HG03342 (cell line): Measurements from ENCODE around the gene FCER2.

Experiments used
- ATAC-seq: cut with Tn5 transposase; IDR thresholded peaks from one replicate; pipeline ENCODE4 v1.9.1; 2021; ENCODE audit warnings: mild to moderate bottlenecking, moderate library complexity; ENCODE audit not compliant: unreplicated experiment

FCER2 gene

DNA sequence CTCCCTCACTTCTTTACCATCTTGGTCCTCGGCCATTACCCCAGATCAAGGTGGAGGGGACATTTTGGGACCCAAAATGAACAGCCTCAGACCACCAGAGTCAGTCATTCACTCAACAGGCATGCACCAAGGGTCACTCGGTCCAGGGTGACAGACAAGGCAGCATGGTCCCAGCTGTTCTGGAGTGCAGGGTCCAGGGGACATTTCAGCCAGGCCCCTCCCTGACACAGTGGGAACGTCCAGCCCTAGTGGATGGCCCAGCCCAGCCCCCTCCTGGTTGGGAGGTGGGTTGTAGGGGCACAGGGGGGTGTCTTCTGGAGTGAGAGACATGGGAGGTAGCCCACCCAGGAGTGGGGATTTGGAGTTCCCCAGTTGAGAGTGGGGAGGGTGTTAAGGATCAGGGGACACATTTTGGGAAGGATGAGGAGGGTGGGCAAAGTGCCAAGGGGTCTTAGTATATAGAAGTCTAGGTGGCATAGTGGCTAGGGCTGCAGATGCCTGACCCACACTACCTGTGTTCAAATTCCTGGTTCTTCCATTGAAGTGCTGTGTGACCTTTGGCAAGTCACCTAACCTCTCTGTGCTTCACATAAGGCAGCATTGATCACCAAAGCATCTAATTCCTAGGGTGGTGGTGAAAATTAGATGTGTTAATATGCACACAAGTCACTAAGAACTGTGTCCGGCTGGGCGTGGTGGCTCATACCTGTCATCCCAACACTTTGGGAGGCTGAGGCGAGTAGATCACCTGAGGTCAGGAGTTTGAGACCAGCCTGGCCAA is 2.5 kb upstream of the FCER2 start:
- no peak for ATAC-seq

DNA sequence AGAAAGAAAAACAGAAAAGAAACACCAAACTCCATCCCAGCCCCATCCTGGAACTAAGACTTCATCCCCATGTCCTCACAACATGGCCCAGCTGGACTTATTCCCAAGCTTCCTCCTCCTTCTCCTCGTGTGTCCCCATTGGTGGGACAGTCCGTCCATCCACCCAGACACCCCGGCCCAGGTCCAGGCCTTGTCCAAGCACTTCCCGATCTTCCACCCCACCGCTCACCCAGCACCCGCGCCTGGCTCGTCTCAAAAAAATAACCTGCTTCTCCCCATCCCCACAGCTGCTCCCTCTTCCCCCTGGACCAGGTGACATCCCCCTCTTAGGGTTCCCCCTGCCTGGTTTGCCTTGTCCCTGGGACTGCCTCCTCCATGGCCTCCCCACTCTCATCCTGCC is 1.4 kb upstream of the FCER2 start:
- ATAC-seq = no peak

DNA sequence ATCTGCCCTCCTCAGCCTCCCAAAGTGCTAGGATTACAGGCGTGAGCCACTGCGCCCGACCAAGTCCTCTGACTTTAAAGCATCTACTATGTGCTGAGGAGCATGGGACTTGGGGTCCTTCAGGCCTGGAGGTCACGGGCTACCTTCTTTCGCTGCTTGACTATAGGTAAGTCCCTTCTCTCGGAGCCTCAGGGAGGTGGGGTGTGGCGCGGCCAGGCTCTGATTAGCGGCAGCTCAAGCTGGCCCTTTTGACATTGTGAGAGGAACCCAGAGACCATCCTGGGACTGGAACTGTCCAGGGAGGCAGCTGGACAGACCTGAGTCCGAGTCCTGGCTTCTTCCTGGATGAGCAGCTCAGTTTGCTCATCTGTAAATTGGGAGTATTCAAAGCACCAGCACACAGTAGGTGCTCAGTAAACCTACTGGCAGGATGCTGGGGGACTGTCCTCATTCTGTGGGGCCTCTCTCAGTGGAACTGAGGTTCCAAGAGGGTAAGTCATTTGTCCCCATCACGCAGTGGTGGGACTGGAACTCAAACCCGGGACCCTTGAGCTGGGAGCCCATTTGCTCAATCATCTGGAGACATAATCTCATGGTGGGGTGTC is 780 bp downstream of the FCER2 start:
- no peak for ATAC-seq

DNA sequence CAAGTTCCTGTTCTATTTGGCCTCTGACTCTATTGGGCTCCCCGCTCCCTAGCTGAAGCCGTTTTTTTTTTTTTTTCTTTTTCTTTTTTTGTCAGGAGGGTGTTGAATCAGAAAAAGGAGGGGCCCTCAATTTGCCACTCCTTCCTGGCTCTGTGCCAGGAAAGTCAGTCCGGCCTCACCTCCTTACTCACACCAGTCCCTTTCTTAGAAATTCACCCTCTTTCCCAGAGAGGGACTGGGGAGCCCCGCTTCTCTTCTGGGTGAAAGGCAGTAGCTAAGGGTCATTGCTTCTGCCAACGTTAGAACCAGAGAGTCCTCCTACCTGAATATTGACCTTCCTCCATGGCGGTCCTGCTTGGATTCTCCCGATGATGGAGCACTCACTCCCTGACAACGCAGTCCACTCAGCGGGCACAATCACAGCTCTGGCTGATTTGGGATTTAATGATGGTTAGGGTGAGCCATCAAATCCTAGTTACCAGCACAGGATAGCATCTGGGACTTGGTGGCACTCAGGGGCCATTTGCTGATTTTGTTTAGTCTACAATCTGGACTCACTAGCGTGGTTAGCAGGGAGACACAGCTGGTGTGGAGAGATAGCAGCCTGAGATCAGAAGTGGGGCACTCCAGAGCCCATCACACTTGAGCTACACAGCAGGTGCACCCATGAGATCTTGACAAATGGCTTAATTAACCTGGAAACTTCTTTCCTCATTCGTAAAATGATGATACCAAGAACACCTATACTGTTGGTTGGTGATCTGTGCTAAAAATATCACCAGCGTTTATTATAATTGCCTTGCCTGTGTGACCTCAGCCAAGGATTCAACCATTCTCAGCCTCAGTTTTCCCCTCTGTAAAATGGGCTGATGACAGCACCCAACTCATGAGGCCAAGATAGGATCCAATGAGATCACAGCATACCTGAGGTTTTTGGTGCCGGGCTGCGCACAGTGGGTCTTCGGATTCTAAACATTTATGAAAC is 2.2 kb downstream of the FCER2 start:
- no peak for ATAC-seq

DNA sequence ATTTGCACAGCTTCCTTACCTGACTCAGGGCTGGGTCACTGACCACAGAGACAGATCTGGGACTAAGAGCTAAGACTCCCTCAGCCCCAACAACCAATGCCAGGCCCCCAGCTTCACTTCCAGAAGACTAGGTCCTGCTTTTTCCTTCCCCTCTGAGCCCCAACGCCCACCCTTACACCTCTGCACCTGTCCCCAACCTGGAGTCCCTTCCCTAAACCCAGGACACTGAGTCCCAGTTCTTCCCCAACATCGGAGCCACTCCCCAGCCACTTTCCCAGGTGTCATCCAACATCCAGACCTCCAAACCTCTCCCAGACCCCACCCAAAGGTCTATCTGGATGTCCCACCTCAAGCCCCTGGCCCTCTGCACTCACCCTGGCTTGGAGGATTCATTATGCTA is 2.9 kb downstream of the FCER2 start:
- no peak for ATAC-seq

DNA sequence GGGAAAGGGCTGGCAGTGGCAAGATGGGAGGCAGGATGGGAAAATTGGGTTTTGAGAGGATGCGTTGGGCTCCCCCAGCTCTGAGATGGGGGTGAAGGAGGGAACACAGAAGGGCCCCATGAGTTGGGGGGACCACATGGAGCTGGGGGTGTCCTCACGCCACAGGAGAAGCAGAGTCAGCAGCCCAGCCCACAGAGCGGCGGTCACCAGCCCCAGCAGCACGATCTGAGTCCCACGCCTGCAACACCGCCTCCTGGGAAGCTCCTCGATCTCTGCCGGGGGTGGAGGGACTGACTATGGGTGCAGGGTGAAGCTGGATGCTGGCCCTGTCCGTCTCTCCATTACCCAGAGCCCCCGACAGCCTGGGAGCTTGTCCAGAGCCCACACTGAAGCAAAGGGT is 3.3 kb downstream of the FCER2 start:
- ATAC-seq = no peak

DNA sequence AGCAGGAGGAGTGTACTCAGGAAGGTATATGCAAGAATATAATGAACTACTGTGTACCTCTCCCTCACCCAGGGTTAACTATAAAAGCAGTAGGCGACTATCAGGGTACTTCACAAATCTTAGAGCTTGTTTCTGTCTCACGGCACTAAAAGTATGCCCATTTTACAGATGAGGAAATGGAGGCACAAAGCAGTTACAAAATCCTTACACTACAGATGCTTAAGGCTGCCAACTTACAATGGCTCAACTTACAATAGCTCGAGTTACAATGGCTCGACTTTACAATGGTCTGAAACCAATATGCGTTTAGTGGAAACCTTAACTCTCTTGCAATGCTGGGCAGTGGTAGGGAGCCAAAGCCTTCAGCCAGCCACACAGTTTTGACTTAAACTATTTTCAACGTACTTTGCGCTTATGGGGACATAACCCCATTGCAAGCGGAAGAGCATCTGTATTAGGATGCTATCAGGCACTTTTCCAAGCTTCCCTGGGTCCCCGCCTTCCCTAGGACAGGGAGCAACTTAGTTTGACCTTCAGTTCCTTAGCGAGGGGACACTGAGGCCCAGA is 4.1 kb downstream of the FCER2 start:
- ATAC-seq = no peak

DNA sequence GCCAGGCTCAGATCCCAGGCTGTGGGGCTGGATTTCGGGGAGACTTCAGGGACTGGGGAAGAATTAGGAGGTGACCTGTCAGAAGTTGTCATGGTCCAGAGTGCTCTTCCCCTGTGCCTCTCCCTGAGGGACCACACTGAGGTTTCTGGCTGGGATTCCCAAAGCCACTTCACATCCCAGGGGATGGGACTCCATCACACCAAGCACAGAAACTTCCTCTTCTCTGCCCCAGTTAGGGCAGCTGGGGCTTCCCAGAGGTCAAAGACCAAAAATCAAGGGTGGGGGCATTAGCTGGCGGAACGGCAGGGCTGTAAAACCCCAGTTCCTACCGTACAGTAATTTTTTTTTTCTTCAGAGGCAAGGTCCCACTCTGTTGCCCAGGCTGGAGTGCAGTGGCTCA is 7.4 kb downstream of the FCER2 start:
- no peak for ATAC-seq

DNA sequence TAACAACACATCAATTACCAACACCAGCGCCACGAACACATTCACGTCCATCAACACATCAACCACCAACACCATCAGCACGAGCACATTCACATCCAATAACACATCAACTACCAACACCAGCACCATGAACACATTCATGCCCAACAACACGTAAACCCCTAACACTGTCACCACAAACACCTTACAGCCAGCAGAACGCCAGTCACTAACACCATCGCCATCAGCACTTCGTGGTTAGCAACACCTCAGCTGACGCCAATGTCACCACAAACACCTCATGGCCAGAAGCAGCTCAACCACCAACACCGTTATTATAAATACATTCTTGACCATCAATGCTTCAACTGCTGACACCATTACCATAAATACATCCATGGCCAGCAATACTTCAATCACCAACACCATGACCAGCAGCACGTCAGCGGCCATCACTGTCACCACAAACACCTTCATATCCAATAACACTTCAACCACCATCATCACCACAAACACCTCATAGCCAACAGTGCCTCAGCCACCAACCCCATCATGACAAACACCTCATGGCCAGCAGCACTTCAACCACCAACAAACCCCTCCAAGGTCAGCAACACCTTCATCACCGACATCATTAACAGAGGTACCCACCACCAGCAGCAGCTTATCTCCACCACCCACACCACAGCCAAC is 9.4 kb downstream of the FCER2 start:
- ATAC-seq = no peak

DNA sequence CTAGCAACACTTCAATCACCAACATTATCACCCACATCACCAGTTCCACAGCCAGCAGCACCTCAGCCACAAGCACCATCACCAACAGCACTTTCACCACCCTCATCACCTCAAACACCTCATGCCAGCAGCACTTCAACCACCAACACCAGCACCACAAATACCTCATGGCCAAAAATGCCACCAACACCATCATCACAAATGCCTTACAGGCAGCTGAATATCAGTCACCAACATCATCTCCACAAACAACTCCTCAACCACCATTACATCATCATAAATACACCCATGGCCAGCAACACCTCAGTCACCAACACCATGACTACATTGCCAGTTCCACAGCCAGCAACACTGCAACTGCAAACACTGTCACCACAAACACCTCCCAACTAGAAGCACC is 10.4 kb downstream of the FCER2 start:
- no peak for ATAC-seq

DNA sequence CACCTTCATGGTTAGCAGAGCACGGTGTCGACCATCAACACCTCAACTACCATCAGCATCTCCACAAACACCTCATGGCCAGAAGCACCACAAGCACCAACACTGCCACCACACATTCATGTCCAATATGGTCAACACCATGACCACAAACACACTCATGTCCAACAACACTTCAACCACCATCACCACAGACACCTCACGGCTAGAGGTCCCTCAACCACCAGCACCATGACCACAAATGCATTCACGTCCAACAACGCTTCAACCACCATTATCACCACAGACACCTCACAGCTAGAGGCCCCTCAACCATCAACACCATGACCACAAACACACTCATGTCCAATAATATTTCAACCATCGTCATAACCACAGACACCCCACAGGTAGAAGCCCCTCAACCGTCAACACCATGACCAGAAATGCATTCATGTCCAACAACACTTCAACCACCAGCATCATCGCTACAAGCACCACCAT is 11.1 kb downstream of the FCER2 start:
- no peak for ATAC-seq

DNA sequence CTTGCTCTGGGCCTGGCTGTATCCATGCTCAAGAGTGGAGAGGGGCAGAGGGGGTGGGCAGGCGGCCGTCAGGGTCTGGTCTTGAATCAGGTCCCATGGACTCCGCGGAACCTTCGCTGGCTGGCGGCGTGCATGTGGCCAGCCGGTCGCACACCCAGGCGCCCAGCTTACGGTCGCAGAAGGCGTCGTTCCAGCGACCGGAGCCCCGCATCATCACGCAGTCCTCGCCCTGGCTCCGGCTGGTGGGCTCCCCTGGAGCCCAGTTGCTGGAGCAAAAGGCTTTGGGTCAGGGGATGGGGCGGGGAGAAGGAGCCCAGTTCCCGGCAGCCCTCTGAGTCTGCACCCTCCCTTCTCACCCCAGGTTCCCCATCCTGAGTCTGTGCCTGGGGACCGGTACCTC is 12.8 kb downstream of the FCER2 start:
- ATAC-seq = no peak

DNA sequence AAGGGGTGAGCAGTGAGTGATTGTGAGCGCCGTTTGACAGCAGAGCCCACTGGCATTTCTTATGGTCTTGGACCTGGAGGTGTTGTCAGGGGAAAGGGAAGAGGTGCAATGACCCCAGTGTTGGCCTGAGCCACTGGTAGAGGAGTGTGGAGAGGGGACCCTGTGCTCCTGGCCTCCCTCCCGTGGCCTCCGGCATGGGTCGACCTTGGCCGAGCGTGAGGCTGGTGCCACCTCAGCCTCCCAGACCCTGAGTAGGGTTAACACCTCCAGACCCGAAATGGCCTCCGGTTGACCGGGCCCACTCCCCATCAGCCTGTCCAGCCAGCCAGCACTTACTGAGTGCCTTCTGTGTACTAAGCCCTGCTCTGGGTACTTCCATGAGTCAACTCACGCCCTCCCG is 14.8 kb downstream of the FCER2 start:
- ATAC-seq = no peak

DNA sequence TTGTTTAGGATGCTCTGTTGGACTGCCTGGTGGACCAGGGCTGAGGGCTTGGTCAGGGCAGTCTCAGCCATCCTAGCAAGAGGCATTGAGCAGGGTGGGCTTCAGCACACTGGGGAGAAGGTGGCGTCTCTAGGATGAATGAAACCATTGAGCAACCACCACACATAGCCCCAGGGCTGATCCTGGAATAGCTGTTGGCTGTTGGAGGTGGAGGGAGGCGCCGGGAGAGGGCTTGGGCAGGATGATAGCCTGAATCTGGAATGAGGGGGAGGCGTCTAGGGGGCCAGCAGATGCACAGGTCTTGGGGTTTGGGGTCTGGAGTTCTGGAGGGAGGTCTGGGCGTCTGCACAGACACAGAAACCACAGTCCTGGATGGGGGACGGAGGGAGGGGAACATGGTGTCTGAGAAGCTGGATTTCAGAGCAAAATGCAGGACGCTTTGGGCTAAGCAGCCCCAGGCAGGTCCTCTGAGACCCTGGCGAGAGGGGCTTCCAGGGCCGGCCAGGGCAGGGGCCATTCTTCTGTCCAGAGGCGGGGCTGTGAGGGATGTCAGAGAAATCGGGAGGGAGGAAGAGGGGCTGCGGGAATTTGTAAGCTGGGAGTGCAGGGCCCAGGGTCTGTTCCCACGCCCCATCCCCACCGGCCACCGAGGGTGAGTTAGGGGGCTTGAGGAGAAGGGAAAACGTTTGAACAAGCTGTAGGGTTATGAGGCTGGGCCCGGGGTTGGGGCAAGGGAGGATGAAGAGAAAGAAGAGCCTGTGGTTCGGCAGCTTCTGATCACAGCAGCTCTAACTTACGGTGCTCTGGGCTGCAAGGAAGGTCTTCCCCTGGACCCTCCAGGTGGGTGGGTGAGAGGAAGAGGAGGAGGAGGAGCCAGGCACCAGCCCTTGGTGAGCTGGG is 16.1 kb downstream of the FCER2 start:
- ATAC-seq = no peak

DNA sequence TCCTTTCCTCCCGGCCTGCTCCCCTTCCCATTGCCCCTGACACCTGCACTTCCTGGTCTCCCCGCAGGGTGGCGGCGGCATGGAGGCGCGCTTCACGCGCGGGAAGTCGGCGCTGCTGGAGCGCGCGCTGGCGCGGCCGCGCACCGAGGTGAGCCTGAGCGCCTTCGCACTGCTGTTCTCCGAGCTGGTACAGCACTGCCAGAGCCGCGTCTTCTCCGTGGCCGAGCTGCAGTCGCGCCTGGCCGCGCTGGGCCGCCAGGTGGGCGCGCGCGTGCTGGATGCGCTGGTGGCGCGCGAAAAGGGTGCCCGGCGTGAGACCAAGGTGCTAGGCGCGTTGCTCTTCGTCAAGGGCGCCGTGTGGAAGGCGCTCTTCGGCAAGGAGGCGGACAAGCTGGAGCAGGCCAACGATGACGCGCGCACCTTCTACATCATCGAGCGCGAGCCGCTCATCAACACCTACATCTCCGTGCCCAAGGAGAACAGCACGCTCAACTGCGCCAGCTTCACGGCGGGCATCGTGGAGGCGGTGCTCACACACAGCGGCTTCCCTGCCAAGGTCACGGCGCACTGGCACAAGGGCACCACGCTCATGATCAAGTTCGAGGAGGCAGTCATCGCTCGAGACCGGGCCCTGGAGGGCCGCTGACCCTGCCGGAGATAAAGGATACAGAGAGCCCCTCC is 19.6 kb downstream of the FCER2 start:
- no peak for ATAC-seq

DNA sequence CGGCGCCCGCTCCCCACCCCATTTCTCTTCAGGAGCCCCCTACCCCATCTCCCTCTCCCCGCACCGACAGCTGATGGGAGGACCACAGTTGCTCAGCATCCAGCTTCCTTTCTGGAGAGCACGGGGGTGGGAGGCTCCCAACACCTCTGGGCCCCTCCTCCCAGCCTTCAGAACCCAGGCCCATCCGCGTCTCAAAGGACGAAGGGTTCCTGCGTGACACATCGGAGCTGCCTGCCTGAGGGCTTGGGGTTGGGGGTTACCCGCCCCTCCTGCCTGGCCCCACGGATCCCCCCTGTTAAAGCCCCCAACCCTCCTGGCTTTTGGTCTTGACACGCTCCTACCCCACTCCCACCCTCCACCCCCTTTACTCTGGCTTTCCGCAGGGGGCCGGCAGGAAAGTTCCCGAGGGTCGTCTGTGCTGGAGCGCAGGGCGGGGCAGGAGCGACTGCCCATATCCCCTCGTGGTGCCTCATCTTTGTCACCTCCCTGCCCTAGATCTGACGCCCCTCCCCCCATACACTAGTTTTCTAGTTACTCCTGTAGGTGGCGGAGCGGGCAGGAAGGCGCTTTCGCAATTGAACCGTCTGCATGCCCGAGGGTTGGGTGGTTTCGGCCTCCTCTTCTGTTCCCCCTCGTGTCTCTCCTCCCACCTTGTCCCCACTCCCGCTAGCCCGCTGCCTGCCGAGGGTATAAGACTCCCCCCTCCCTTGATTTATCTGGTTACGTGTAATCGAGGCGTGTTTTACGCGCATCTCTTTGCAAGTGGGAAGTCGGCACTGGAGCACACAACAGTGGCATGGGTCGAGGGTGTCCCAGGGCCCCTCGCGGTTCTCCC is 20.4 kb downstream of the FCER2 start:
- no peak for ATAC-seq

DNA sequence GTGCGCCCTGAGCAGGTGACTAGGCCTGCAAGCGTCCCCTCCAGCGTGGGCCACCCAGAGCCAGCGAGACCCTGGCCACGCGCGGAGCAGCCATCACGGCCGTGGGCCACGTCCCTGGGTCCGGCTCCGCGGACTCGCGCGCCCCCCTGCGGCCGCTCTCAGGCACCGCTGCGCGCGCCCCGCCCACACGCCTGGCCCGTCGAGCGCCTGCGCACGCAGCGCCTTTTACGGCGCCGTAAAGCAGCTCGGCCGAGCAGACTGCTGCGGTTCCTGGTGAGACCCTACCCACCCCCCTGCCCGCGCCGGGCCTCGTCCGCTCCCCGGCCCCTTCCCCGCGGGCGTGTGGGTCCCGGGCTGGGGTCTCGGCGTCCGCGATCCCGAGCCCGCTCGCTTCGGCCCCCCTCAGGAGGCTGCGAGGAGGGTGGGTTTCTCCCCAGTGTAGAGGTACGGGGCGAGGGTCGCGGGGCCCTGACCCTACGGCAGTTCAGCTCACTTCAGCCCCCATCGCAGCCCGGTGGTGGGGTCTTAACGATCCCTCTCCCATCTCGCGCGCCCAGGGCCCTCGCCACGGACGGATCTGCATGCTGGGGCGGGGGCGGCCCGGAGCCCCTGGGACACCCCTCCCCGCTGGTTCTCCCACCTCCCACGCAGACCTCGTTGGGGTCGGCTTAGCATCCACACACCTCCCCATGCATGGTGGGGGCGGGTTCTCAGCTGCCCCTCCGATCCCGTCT is 21.2 kb downstream of the FCER2 start, which contains the start of gene TRAPPC5:
TSS of gene TRAPPC5 (plus strand) at position 228 of the 734 bp plus-strand sequence. CDS start 1,421 bp downstream, outside the sequence.
- ATAC-seq = peak; percentile 47
